MM.1S (cell line): Measurements from ENCODE around the gene FNDC11.

Experiments
- DNase-seq: peaks from one replicate; pipeline ENCODE4 v3.0.0-alpha.2; 2015
- H2AFZ ChIP-seq: fragments of 300-600 bp; sonication (generic); 2 replicates; pipeline ENCODE4 v1.6.0; 2016; ENCODE audit warnings: antibody characterized with exemption, low read length
- H3F3A ChIP-seq: fragments of 300-600 bp; sonication (generic); 2 replicates; pipeline ENCODE4 v1.6.1; 2016; ENCODE audit warnings: mild to moderate bottlenecking, antibody characterized with exemption, low read length, moderate library complexity, mixed read lengths; ENCODE audit not compliant: insufficient read depth
- H3K27ac ChIP-seq: fragments of 300-600 bp; sonication (generic); 2 replicates; pipeline ENCODE4 v1.5.1; 2016; ENCODE audit warnings: mild to moderate bottlenecking, low read length
- H3K27me3 ChIP-seq: fragments of 300-600 bp; sonication (generic); replicated peaks from 2 replicates; pipeline ENCODE4 v1.6.0; 2016; ENCODE audit warnings: low read length; ENCODE audit not compliant: insufficient read depth
- H3K36me3 ChIP-seq: fragments of 300-600 bp; sonication (generic); replicated peaks from 2 replicates; pipeline ENCODE4 v1.6.1; 2016; ENCODE audit warnings: mild to moderate bottlenecking, low read length, mixed read lengths; ENCODE audit not compliant: insufficient read depth
- H3K4me1 ChIP-seq: fragments of 300-600 bp; sonication (generic); 2 replicates; pipeline ENCODE4 v1.6.1; 2016; ENCODE audit warnings: low read length, mixed read lengths
- H3K4me2 ChIP-seq: fragments of 300-600 bp; sonication (generic); 2 replicates; pipeline ENCODE4 v1.6.0; 2016; ENCODE audit warnings: low read depth, low read length
- H3K4me3 ChIP-seq: fragments of 300-600 bp; sonication (generic); 2 replicates; pipeline ENCODE4 v1.5.1; 2016; ENCODE audit warnings: low read length, mixed read lengths
- H3K79me2 ChIP-seq: fragments of 300-600 bp; sonication (generic); 2 replicates; pipeline ENCODE4 v1.6.1; 2016; ENCODE audit warnings: mixed run types, low read length, mixed read lengths
- H3K9ac ChIP-seq: fragments of 300-600 bp; sonication (generic); 2 replicates; pipeline ENCODE4 v1.6.1; 2016; ENCODE audit warnings: low read length, mixed read lengths
- H3K9me2 ChIP-seq: fragments of 300-600 bp; sonication (generic); replicated peaks from 2 replicates; pipeline ENCODE4 v1.6.1; 2016; ENCODE audit warnings: mild to moderate bottlenecking, low read length, mixed read lengths; ENCODE audit not compliant: insufficient read depth
- H3K9me3 ChIP-seq: fragments of 300-600 bp; sonication (generic); replicated peaks from 2 replicates; pipeline ENCODE4 v1.6.1; 2016; ENCODE audit warnings: mild to moderate bottlenecking, low read length, mixed read lengths; ENCODE audit not compliant: insufficient read depth
- H4K20me1 ChIP-seq: fragments of 300-600 bp; sonication (generic); 2 replicates; pipeline ENCODE4 v1.6.1; 2016; ENCODE audit warnings: mild to moderate bottlenecking, low read length, moderate library complexity, mixed read lengths; ENCODE audit not compliant: insufficient read depth
- CTCF ChIP-seq: fragments of 300-600 bp; sonication (generic); IDR thresholded peaks from 2 replicates; pipeline ENCODE4 v1.5.1; 2016; ENCODE audit warnings: antibody characterized with exemption, low read length, mixed read lengths
- EZH2 ChIP-seq: fragments of 300-600 bp; sonication (generic); optimal IDR thresholded peaks from 2 replicates; pipeline ENCODE3; 2017; ENCODE audit warnings: low read depth, mild to moderate bottlenecking, antibody characterized with exemption, low read length, mixed read lengths
- EZH2phosphoT487 ChIP-seq: fragments of 300-600 bp; sonication (generic); IDR thresholded peaks from 2 replicates; pipeline ENCODE4 v1.6.1; 2018; ENCODE audit warnings: antibody characterized with exemption, low read length

The FNDC11 gene

GRCh38 chr20:63567386-63568169, 13.6 kb downstream of the FNDC11 start:
- H4K20me1 ChIP-seq = no peaks in the 10 kb centered on the region
- peak; percentile 82 for DNase-seq
- peaks cover 9% of the 10 kb centered on the region for H3F3A ChIP-seq
- TF ChIP-seq CTCF (no peak), EZH2 (no peak), EZH2phosphoT487 (no peak)
- H3K9ac ChIP-seq = peak overlapping the region; percentile 8; the same call in 1 of the 2 replicates
- peak overlapping the region; percentile 91 for H3K4me2 ChIP-seq
- no peaks in the 10 kb centered on the region for H3K36me3 ChIP-seq
- H3K9me2 ChIP-seq = no peaks in the 10 kb centered on the region
- H2AFZ ChIP-seq = no peak overlapping the region
- H3K9me3 ChIP-seq = no peaks in the 10 kb centered on the region
- no peaks in the 10 kb centered on the region for H3K27me3 ChIP-seq
- peak overlapping the region; percentile 32 for H3K4me3 ChIP-seq
- H3K4me1 ChIP-seq = peaks cover 26% of the 10 kb centered on the region
- H3K79me2 ChIP-seq = no peaks in the 10 kb centered on the region
- peak overlapping the region; percentile 73; the same call in 1 of the 2 replicates for H3K27ac ChIP-seq

- TF ChIP-seq CTCF = no peak
- no peak for TF ChIP-seq EZH2phosphoT487
- TF ChIP-seq EZH2 = no peak
- no peaks in the 10 kb centered on the region for H3K9me3 ChIP-seq
- DNase-seq = peak; percentile 32
- no peaks in the 10 kb centered on the region for H3K36me3 ChIP-seq
- no peaks in the 10 kb centered on the region for H3K79me2 ChIP-seq
- H3F3A ChIP-seq = peaks cover 9% of the 10 kb centered on the region
- H2AFZ ChIP-seq = no peak overlapping the region
- peaks cover 26% of the 10 kb centered on the region for H3K4me1 ChIP-seq
- H4K20me1 ChIP-seq = no peaks in the 10 kb centered on the region
- peak overlapping the region; percentile 32 for H3K4me3 ChIP-seq
- no peaks in the 10 kb centered on the region for H3K9me2 ChIP-seq
- H3K27ac ChIP-seq = peak overlapping the region; percentile 73; the same call in 1 of the 2 replicates
- no peaks in the 10 kb centered on the region for H3K27me3 ChIP-seq
- peak overlapping the region; percentile 91 for H3K4me2 ChIP-seq
- H3K9ac ChIP-seq = peak overlapping the region; percentile 8; the same call in 1 of the 2 replicates
Observed at GRCh38 chr20:63568170-63568981, 14.4 kb downstream of the FNDC11 start.

GRCh38 chr20:63568986-63569949, 15.3 kb downstream of the FNDC11 start:
- Histone ChIP-seq H3K9me2 (no peaks in the 10 kb centered on the region), H3K4me2 (peak overlapping the region; percentile 91), H3F3A (peaks cover 9% of the 10 kb centered on the region), H2AFZ (no peak overlapping the region), H3K36me3 (no peaks in the 10 kb centered on the region), H3K4me3 (peak overlapping the region; percentile 32; the same call in 1 of the 2 replicates), H4K20me1 (no peaks in the 10 kb centered on the region), H3K79me2 (peaks cover 4% of the 10 kb centered on the region; the same call in 1 of the 2 replicates), H3K9me3 (no peaks in the 10 kb centered on the region), H3K9ac (no peak overlapping the region), H3K27ac (no peak overlapping the region), H3K4me1 (peaks cover 27% of the 10 kb centered on the region), H3K27me3 (no peaks in the 10 kb centered on the region)
- TF ChIP-seq EZH2phosphoT487 = no peak
- TF ChIP-seq EZH2 = no peak
- TF ChIP-seq CTCF = no peak
- no peak for DNase-seq
